ENCODE measurements around the gene RGPD6. TPM values are rescaled to one million over a fixed set of nuclear protein-coding genes. Genes with fewer than 3 reads are reported as not detected.
A peak's percentile ranks its signal among the peaks of the same experiment; 100 is the strongest.
"Not testable (repeated sequence)": the region's sequence is repeated elsewhere in the genome, so short reads cannot be mapped to it uniquely, and the experiment has no call there.

Gene RGPD6
- total and polyA plus RNA-seq, 2 of the 4 experiments (the other 2 are of a cell fraction) = 6.7 to 10.6 TPM

DNA sequence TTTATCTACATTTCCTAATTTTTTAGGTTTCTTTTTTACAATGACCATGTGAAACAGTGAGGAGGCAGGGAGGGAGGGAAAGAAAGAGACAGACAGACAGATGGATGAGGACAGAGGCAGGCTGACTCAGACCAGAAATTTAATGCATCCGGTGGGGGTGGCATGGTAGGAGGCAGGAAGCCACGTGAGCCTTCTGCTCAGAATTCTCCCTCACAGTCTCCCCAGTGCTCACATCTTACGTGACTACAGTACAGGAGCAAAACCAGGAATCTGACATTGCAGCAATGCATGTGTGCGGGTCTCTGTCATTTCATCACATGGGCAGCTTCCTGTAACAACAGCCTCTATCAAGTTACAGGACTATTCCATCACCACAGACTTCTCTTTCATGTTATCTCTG lies 102.1 kb downstream of the RGPD6 start:
- H2BK120ac ChIP-seq (ENCODE audit: low read depth, low read length); POLR2A ChIA-PET (ENCODE audit: unreplicated experiment); H4K5ac ChIP-seq (ENCODE audit: low read depth, low read length); H2BK5ac ChIP-seq (ENCODE audit: low read depth, low read length, poor library complexity, severe bottlenecking); H2AK9ac ChIP-seq (replicated peaks; ENCODE audit: low read depth, low read length, poor library complexity); DNase-seq; BruUV-seq (replicated peaks); H3K9ac ChIP-seq (ENCODE audit: low read depth, low read length); H3K18ac ChIP-seq (ENCODE audit: low read depth, low read length); H3K14ac ChIP-seq (replicated peaks; ENCODE audit: low read depth, low read length); CTCF ChIA-PET; H4K8ac ChIP-seq (ENCODE audit: low read depth in 2 of 2, low read length in 2 of 2); in situ Hi-C loops (cut with MboI; ENCODE audit: low sequenced_read_pairs); H3K36me3 ChIP-seq (ENCODE audit: control insufficient read depth, insufficient read depth, low read length); H3K23ac ChIP-seq (ENCODE audit: low read depth, low read length); H2BK15ac ChIP-seq (ENCODE audit: low read depth, low read length); dilution Hi-C loops (cut with HindIII; ENCODE audit: low sequenced_read_pairs, unreplicated experiment); H3K4me3 ChIP-seq (ENCODE audit: insufficient read depth, low read depth, low read length); H3K27me3 ChIP-seq (ENCODE audit: control insufficient read depth, insufficient read depth, low read length); H2AFZ ChIP-seq (replicated peaks; ENCODE audit: low read length, poor library complexity); H3K79me1 ChIP-seq (ENCODE audit: low read depth in 1 of 2, low read length in 2 of 2); H3K4me1 ChIP-seq (ENCODE audit: control insufficient read depth, insufficient read depth, low read length); H3K9me1 ChIP-seq (ENCODE audit: insufficient read depth, low read length); H4K91ac ChIP-seq (ENCODE audit: insufficient read depth, low read depth, low read length); H2BK20ac ChIP-seq (ENCODE audit: low read depth, low read length); H3K4ac ChIP-seq (ENCODE audit: low read depth, low read length); H3K27ac ChIP-seq (ENCODE audit: insufficient read depth, low read length); H3K9me3 ChIP-seq (ENCODE audit: control insufficient read depth, insufficient read depth, low read length); H3K56ac ChIP-seq (ENCODE audit: extremely low read depth, insufficient read depth, low read length); H4K20me1 ChIP-seq (ENCODE audit: insufficient read depth, low read length); H2AK5ac ChIP-seq (ENCODE audit: low read depth, low read length); H3K4me2 ChIP-seq (ENCODE audit: low read depth, low read length); intact Hi-C loops (cut with micrococcal nuclease): not testable (repeated sequence)
- ATAC-seq (ENCODE audit: low read depth) = peak; percentile 74
- WGBS, 2 experiments (ENCODE audit: extremely low coverage in 2 of 2, insufficient read length in 1 of 2) = no CpG with 5 or more reads among the region's 4 CpGs

- H3K14ac ChIP-seq (replicated peaks; ENCODE audit: low read depth, low read length); H2AK5ac ChIP-seq (ENCODE audit: low read depth, low read length); H3K79me1 ChIP-seq (ENCODE audit: low read depth in 1 of 2, low read length in 2 of 2); H3K27ac ChIP-seq (ENCODE audit: insufficient read depth, low read length); dilution Hi-C loops (cut with HindIII; ENCODE audit: low sequenced_read_pairs, unreplicated experiment); H3K27me3 ChIP-seq (ENCODE audit: control insufficient read depth, insufficient read depth, low read length); H2BK120ac ChIP-seq (ENCODE audit: low read depth, low read length); H3K36me3 ChIP-seq (ENCODE audit: control insufficient read depth, insufficient read depth, low read length); H3K9ac ChIP-seq (ENCODE audit: low read depth, low read length); H2BK20ac ChIP-seq (ENCODE audit: low read depth, low read length); H3K9me1 ChIP-seq (ENCODE audit: insufficient read depth, low read length); H2BK15ac ChIP-seq (ENCODE audit: low read depth, low read length); H3K4me3 ChIP-seq (ENCODE audit: insufficient read depth, low read depth, low read length); H3K23ac ChIP-seq (ENCODE audit: low read depth, low read length); DNase-seq; H3K4ac ChIP-seq (ENCODE audit: low read depth, low read length); H3K18ac ChIP-seq (ENCODE audit: low read depth, low read length); BruUV-seq (replicated peaks); CTCF ChIA-PET; ATAC-seq (ENCODE audit: low read depth); H4K8ac ChIP-seq (ENCODE audit: low read depth in 2 of 2, low read length in 2 of 2); POLR2A ChIA-PET (ENCODE audit: unreplicated experiment); H4K5ac ChIP-seq (ENCODE audit: low read depth, low read length); in situ Hi-C loops (cut with MboI; ENCODE audit: low sequenced_read_pairs); H3K4me2 ChIP-seq (ENCODE audit: low read depth, low read length); H4K20me1 ChIP-seq (ENCODE audit: insufficient read depth, low read length); H2AFZ ChIP-seq (replicated peaks; ENCODE audit: low read length, poor library complexity); H4K91ac ChIP-seq (ENCODE audit: insufficient read depth, low read depth, low read length); intact Hi-C loops (cut with micrococcal nuclease); H3K56ac ChIP-seq (ENCODE audit: extremely low read depth, insufficient read depth, low read length); H2BK5ac ChIP-seq (ENCODE audit: low read depth, low read length, poor library complexity, severe bottlenecking); H3K9me3 ChIP-seq (ENCODE audit: control insufficient read depth, insufficient read depth, low read length); H2AK9ac ChIP-seq (replicated peaks; ENCODE audit: low read depth, low read length, poor library complexity); H3K4me1 ChIP-seq (ENCODE audit: control insufficient read depth, insufficient read depth, low read length): not testable (repeated sequence)
- WGBS, 2 experiments (ENCODE audit: extremely low coverage in 2 of 2, insufficient read length in 1 of 2) = no CpG with 5 or more reads among the region's 3 CpGs
These were observed 104.0 kb downstream of the RGPD6 start for GRCh38 chr2:110473059-110473358.

Data from IMR-90 (cell line).